ENCODE results near the gene PSMD3. TPM values are rescaled to one million over a fixed set of nuclear protein-coding genes. Genes with fewer than 3 reads are reported as not detected.

Gene PSMD3
- total RNA-seq, 1 donor from 2014 or later = 132 TPM

GRCh38 chr17:40038882-40039513 lies 58.4 kb downstream of the PSMD3 start:
- Mint-ChIP-seq H3K36me3 (ENCODE audit: low read depth, unreplicated experiment) (peaks cover under 1% of the 10 kb centered on the region), H3K4me3 (ENCODE audit: unreplicated experiment) (peak overlapping the region; percentile 81), H3K27ac (ENCODE audit: unreplicated experiment) (peak overlapping the region; percentile 75), H3K4me1 (ENCODE audit: unreplicated experiment) (peaks cover 7% of the 10 kb centered on the region), H3K27me3 (ENCODE audit: unreplicated experiment) (peaks cover 2% of the 10 kb centered on the region), H3K9me3 (ENCODE audit: unreplicated experiment) (no peaks in the 10 kb centered on the region)
- TF ChIP-seq CTCF (IDR thresholded peaks at IDR 0.05; ENCODE audit: unreplicated experiment) = peak; percentile 53
- peak; percentile 49 for DNase-seq (ENCODE audit: low spot score)

- Mint-ChIP-seq H3K4me3 (ENCODE audit: unreplicated experiment) (no peak overlapping the region), H3K4me1 (ENCODE audit: unreplicated experiment) (peaks cover 7% of the 10 kb centered on the region), H3K27me3 (ENCODE audit: unreplicated experiment) (peaks cover 2% of the 10 kb centered on the region), H3K36me3 (ENCODE audit: low read depth, unreplicated experiment) (peaks cover 4% of the 10 kb centered on the region), H3K27ac (ENCODE audit: unreplicated experiment) (peak overlapping the region; percentile 6), H3K9me3 (ENCODE audit: unreplicated experiment) (no peaks in the 10 kb centered on the region)
- no peak for DNase-seq (ENCODE audit: low spot score)
- no peak for TF ChIP-seq CTCF (IDR thresholded peaks at IDR 0.05; ENCODE audit: unreplicated experiment)
Observed at GRCh38 chr17:40041196-40041595, 60.6 kb downstream of the PSMD3 start.

Small RNA genes lying within 50 kb of the gene (microRNA-seq; reads per million reads assigned to microRNA genes)
- 2.6 reads per million, percentile 35 among the genes with 10 or more reads in this experiment for gene MIR6884 (ENCODE audit: unreplicated experiment)

Other genes with a start within 250 kb of the PSMD3 start
- gene GRB7, start 242.9 kb upstream of the PSMD3 start, total RNA-seq (ENCODE audit: unreplicated experiment) = 1.3 TPM
- not detected for gene IKZF3, start 116.5 kb upstream of the PSMD3 start, total RNA-seq (ENCODE audit: unreplicated experiment)
- not detected for gene ZPBP2, start 112.6 kb upstream of the PSMD3 start, total RNA-seq (ENCODE audit: unreplicated experiment)
- gene GSDMB, start 62.2 kb upstream of the PSMD3 start, total RNA-seq (ENCODE audit: unreplicated experiment) = 9.0 TPM
- gene ORMDL3, start 53.2 kb upstream of the PSMD3 start, total RNA-seq (ENCODE audit: unreplicated experiment) = 49.3 TPM
- gene LRRC3C, start 53.1 kb upstream of the PSMD3 start, total RNA-seq (ENCODE audit: unreplicated experiment) = not detected
- gene GSDMA, start 17.8 kb upstream of the PSMD3 start, total RNA-seq (ENCODE audit: unreplicated experiment) = not detected
- gene CSF3, start 34.6 kb downstream of the PSMD3 start, total RNA-seq (ENCODE audit: unreplicated experiment) = not detected
- 111 TPM for gene MED24, start 73.6 kb downstream of the PSMD3 start, total RNA-seq (ENCODE audit: unreplicated experiment)
- gene THRA, start 82.2 kb downstream of the PSMD3 start, total RNA-seq (ENCODE audit: unreplicated experiment) = 13.6 TPM
- 2.6 TPM for gene NR1D1, start 119.8 kb downstream of the PSMD3 start, total RNA-seq (ENCODE audit: unreplicated experiment)
- gene MSL1, start 141.2 kb downstream of the PSMD3 start, total RNA-seq (ENCODE audit: unreplicated experiment) = 96.2 TPM
- 96.4 TPM for gene CASC3, start 159.7 kb downstream of the PSMD3 start, total RNA-seq (ENCODE audit: unreplicated experiment)
- gene RAPGEFL1, start 196.7 kb downstream of the PSMD3 start, total RNA-seq (ENCODE audit: unreplicated experiment) = 18.3 TPM
- 32.2 TPM for gene WIPF2, start 238.5 kb downstream of the PSMD3 start, total RNA-seq (ENCODE audit: unreplicated experiment)

Data from endothelial cell (in vitro differentiated cells).